ENCODE data around the gene SUCLA2.

Gene SUCLA2

GRCh38 chr13:48001114-48001881 lies at the start of gene SUCLA2:
Gene SUCLA2 (minus strand): TSS chr13:48001273. CDS start chr13:48001269, 4 bp downstream.
- no peaks in the 10 kb centered on the region for H3K27me3 Mint-ChIP-seq
- peaks cover 18 to 37% of the 10 kb centered on the region in 2 donors for H3K4me1 Mint-ChIP-seq
- peak; percentile 100 for ATAC-seq (replicated peaks)
- peak; percentile 90 for DNase-seq
- H3K27ac Mint-ChIP-seq: peak within 1 kb of the TSS; percentile 94
- peaks cover 1 to 8% of the 10 kb centered on the region in 2 donors for H3K36me3 Mint-ChIP-seq
- H3K4me3 Mint-ChIP-seq: peak within 1 kb of the TSS; percentile 97 to 98
- no peaks in the 10 kb centered on the region for H3K9me3 Mint-ChIP-seq

GRCh38 chr13:48050550-48050949 lies 49.5 kb upstream of the SUCLA2 start:
- Mint-ChIP-seq H3K27ac (no peak overlapping the region), H3K36me3 (peaks cover 33 to 45% of the 10 kb centered on the region in 2 donors), H3K27me3 (no peaks in the 10 kb centered on the region), H3K4me1 (peaks cover 0 to 3% of the 10 kb centered on the region in 2 donors), H3K4me3 (no peak overlapping the region), H3K9me3 (no peaks in the 10 kb centered on the region)
- DNase-seq (no peak), ATAC-seq (replicated peaks) (no peak)

DNA sequence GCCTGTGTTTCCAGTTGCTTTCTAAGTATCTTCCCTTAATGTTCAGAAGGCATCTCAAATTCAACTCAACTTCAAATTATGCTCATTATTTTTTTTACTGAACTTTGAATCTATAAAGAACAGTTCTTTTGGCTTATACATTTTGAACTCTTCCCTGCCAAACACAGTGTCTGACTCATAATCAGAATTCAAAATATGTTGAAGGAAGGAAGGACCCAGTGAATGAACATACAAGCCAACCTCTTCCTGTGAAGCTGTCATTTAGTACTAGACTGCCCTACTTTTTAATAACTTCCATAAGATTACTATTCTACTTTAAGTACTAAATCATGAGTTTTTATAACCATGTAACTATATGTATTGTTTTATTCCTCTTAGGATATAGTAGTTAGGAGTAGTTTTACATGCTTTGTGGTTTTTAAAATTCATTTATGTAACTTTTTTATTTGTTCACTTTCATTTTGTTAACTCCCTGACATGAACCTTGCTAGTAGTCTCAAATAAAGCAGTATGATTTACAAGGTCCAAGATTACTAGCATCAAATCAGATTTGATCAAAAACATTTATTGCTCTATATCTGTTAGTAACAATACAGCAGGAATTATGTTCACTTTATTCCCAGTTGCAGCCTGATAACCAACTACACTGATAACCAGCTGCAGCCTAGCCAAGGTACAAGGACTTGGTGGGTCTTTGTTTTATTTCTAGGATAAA lies 42.9 kb upstream of the SUCLA2 start:
- Mint-ChIP-seq H3K36me3 (peaks cover 17 to 36% of the 10 kb centered on the region in 2 donors), H3K4me3 (no peak overlapping the region), H3K9me3 (no peaks in the 10 kb centered on the region), H3K4me1 (peaks cover 4 to 10% of the 10 kb centered on the region in 2 donors), H3K27me3 (no peaks in the 10 kb centered on the region), H3K27ac (no peak overlapping the region)
- DNase-seq: no peak
- no peak for ATAC-seq (replicated peaks)

DNA sequence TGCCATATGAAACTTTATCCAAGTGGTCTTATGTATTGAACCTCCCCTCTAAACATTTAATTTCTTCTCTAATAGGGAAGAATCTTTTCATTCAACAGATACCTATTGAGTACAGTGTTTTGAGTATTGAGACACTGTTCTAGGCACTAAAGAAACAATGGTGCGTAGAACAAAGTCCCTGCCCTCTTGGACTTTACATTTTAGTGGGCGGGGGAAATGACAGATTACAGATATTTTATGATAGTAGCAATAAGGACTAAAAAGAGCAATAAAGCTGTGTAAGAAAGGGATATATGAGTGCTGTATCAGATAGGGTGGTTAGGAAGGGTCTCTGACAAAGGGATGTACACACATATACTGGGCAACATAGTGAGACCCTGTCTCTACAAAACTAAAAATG lies 41.8 kb upstream of the SUCLA2 start:
- peaks cover 17 to 34% of the 10 kb centered on the region in 2 donors for H3K36me3 Mint-ChIP-seq
- ATAC-seq (replicated peaks) (no peak), DNase-seq (no peak)
- no peak overlapping the region for H3K4me3 Mint-ChIP-seq
- no peaks in the 10 kb centered on the region for H3K27me3 Mint-ChIP-seq
- H3K9me3 Mint-ChIP-seq: no peaks in the 10 kb centered on the region
- peak overlapping the region; percentile 56 for H3K27ac Mint-ChIP-seq
- peaks cover 9 to 16% of the 10 kb centered on the region in 2 donors for H3K4me1 Mint-ChIP-seq

DNA sequence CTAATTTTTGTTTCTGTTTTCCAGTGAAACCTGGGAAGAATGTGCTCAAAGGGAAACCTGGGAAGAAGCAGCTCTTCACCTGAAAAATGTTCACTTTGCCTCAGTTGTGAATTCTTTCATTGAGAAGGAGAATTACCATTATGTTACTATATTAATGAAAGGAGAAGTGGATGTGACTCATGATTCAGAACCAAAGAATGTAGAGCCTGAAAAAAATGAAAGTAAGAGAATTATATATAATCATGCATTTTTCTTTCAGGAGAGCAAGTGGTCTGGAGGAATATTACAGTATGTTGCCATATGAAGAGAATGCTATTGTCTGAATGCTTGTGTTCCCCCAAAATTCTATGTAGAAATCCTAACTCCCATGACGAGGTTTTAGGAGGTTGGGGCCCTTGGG lies 39.8 kb upstream of the SUCLA2 start:
- DNase-seq: no peak
- Mint-ChIP-seq H3K4me1 (peaks cover 16 to 19% of the 10 kb centered on the region in 2 donors), H3K27me3 (no peaks in the 10 kb centered on the region), H3K36me3 (peaks cover 9 to 22% of the 10 kb centered on the region in 2 donors), H3K4me3 (no peak overlapping the region), H3K9me3 (no peaks in the 10 kb centered on the region), H3K27ac (peak overlapping the region; percentile 14)
- ATAC-seq (replicated peaks): no peak

GRCh38 chr13:48040049-48040448 lies 39.0 kb upstream of the SUCLA2 start:
- Mint-ChIP-seq H3K4me3 (no peak overlapping the region), H3K27me3 (no peaks in the 10 kb centered on the region), H3K9me3 (no peaks in the 10 kb centered on the region), H3K36me3 (peaks cover 8 to 21% of the 10 kb centered on the region in 2 donors), H3K27ac (no peak overlapping the region), H3K4me1 (peaks cover 16 to 19% of the 10 kb centered on the region in 2 donors)
- ATAC-seq (replicated peaks): no peak
- no peak for DNase-seq

DNA sequence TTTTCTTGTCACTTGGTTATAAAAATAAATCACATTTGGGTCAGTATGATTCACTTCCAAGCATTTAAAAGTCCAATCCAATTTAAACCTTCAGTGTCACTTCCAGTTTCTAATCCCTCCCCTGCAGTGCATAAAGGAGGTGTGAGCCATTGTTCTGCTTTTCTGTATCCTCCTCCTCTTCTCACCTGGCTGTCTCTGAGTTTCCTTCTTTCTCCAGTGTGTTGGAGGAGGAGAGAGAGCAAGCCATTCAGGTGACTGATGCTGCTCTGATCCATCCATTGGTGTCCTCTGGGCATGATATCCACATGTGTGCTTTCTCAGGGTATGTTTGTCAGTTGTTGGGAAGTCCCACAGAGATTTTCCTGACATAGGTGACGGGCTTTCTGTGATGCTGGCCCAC lies 37.7 kb upstream of the SUCLA2 start:
- Mint-ChIP-seq H3K9me3 (no peaks in the 10 kb centered on the region), H3K4me3 (peak overlapping the region; percentile 94 to 98), H3K27ac (peak overlapping the region; percentile 99), H3K27me3 (no peaks in the 10 kb centered on the region), H3K36me3 (peaks cover 10 to 28% of the 10 kb centered on the region in 2 donors), H3K4me1 (peaks cover 16 to 19% of the 10 kb centered on the region in 2 donors)
- ATAC-seq (replicated peaks) (no peak), DNase-seq (no peak)

- no peaks in the 10 kb centered on the region for H3K9me3 Mint-ChIP-seq
- H3K27me3 Mint-ChIP-seq: no peaks in the 10 kb centered on the region
- H3K36me3 Mint-ChIP-seq: peaks cover 10 to 24% of the 10 kb centered on the region in 2 donors
- peak within 1 kb of the TSS; percentile 94 to 98 for H3K4me3 Mint-ChIP-seq
- H3K4me1 Mint-ChIP-seq: peaks cover 11 to 19% of the 10 kb centered on the region in 2 donors
- ATAC-seq (replicated peaks): peak; percentile 91 to 93
- peak; percentile 94 for DNase-seq
- H3K27ac Mint-ChIP-seq: peak within 1 kb of the TSS; percentile 99
Observed at GRCh38 chr13:48037346-48038173, 36.5 kb upstream of the SUCLA2 start, which contains the start of gene NUDT15. Gene NUDT15 (plus strand): TSS chr13:48037726. CDS start chr13:48037747, 21 bp downstream.

DNA sequence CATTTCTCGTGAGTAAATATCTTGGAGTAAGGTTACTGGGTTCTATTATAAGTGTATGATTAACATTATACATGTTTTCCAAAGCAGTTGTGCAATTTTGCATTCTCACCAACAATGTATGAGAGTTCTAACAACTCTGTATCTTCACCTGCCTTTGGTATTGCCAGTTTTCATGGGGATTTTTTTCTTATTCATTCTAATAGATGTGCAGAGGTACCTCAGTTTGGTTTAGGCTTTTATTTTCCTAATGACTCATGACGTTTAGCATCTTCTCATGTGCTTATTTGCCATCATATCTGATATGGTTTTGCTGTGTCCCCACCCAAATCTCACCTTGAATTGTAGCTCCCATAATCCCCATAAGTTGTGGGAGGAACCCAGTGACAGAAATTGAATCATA lies 28.8 kb upstream of the SUCLA2 start:
- no peak for ATAC-seq (replicated peaks)
- Mint-ChIP-seq H3K36me3 (peaks cover 18 to 41% of the 10 kb centered on the region in 2 donors), H3K4me3 (no peak overlapping the region), H3K4me1 (no peaks in the 10 kb centered on the region), H3K27ac (no peak overlapping the region), H3K27me3 (no peaks in the 10 kb centered on the region), H3K9me3 (peaks cover 7 to 9% of the 10 kb centered on the region in 2 donors)
- no peak for DNase-seq

- peaks cover 7 to 10% of the 10 kb centered on the region in 2 donors for H3K9me3 Mint-ChIP-seq
- H3K27ac Mint-ChIP-seq: no peak overlapping the region
- H3K36me3 Mint-ChIP-seq: peaks cover 18 to 35% of the 10 kb centered on the region in 2 donors
- DNase-seq (no peak), ATAC-seq (replicated peaks) (no peak)
- no peaks in the 10 kb centered on the region for H3K4me1 Mint-ChIP-seq
- H3K4me3 Mint-ChIP-seq: no peak overlapping the region
- no peaks in the 10 kb centered on the region for H3K27me3 Mint-ChIP-seq
Observed at GRCh38 chr13:48028066-48028465, 27.0 kb upstream of the SUCLA2 start.

- H3K36me3 Mint-ChIP-seq: peaks cover 8 to 11% of the 10 kb centered on the region in 2 donors
- DNase-seq (no peak), ATAC-seq (replicated peaks) (no peak)
- no peaks in the 10 kb centered on the region for H3K27me3 Mint-ChIP-seq
- no peak overlapping the region for H3K4me3 Mint-ChIP-seq
- no peaks in the 10 kb centered on the region for H3K4me1 Mint-ChIP-seq
- no peak overlapping the region for H3K27ac Mint-ChIP-seq
- H3K9me3 Mint-ChIP-seq: peaks cover 4 to 7% of the 10 kb centered on the region in 2 donors
Observed at GRCh38 chr13:48019796-48020195, 18.7 kb upstream of the SUCLA2 start.

- Mint-ChIP-seq H3K36me3 (peaks cover 8 to 11% of the 10 kb centered on the region in 2 donors), H3K4me3 (no peak overlapping the region), H3K4me1 (no peaks in the 10 kb centered on the region), H3K27ac (no peak overlapping the region), H3K27me3 (no peaks in the 10 kb centered on the region), H3K9me3 (peaks cover 4 to 7% of the 10 kb centered on the region in 2 donors)
- ATAC-seq (replicated peaks) (no peak), DNase-seq (no peak)
Observed at GRCh38 chr13:48018637-48019036, 17.6 kb upstream of the SUCLA2 start.

DNA sequence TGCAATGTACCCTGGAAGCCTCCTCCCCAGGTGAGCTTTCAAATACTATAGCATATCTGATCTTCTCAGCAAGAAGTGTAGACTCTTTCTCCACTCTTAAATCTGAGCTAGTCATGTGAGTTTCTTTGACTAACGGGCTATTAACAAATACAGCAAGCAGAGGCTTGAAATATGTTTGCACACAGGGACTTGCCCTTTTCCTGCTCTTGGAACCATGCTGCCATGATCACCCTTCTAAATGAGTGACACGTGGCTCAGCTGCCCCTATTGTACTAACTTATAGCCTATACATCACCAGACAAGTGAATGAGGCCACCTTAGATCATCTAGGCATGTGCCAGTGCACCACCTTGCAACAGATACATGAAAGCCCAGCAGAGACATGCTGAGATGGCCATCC lies 13.3 kb upstream of the SUCLA2 start:
- no peak overlapping the region for H3K27ac Mint-ChIP-seq
- ATAC-seq (replicated peaks): no peak
- no peaks in the 10 kb centered on the region for H3K27me3 Mint-ChIP-seq
- no peaks in the 10 kb centered on the region for H3K4me1 Mint-ChIP-seq
- DNase-seq: no peak
- H3K9me3 Mint-ChIP-seq: no peaks in the 10 kb centered on the region
- no peak overlapping the region for H3K4me3 Mint-ChIP-seq
- H3K36me3 Mint-ChIP-seq: peaks cover 2 to 14% of the 10 kb centered on the region in 2 donors

- no peak for ATAC-seq (replicated peaks)
- Mint-ChIP-seq H3K4me1 (no peaks in the 10 kb centered on the region), H3K36me3 (peaks cover 6 to 19% of the 10 kb centered on the region in 2 donors)
Observed at GRCh38 chr13:48012668-48013067, 11.6 kb upstream of the SUCLA2 start.

More at GRCh38 chr13:48012668-48013067, 11.6 kb upstream of the SUCLA2 start:
- Mint-ChIP-seq H3K27ac (no peak overlapping the region), H3K27me3 (no peaks in the 10 kb centered on the region), H3K9me3 (peaks cover 0 to 1% of the 10 kb centered on the region in 2 donors), H3K4me3 (no peak overlapping the region)
- no peak for DNase-seq
